LNCAP (cell line): ENCODE results near the gene UROS.

ENCODE experiments used
- TF ChIP-seq, protein P1 (sequence below): fragments of 450-650 bp; IDR thresholded peaks from 2 replicates; pipeline ENCODE4 v1.5.1; 2017; ENCODE audit warnings: mild to moderate bottlenecking

UROS gene

GRCh38 chr10:125827133-125827532 lies 4.1 kb upstream of the UROS start:
- TF ChIP-seq, protein P1, sequence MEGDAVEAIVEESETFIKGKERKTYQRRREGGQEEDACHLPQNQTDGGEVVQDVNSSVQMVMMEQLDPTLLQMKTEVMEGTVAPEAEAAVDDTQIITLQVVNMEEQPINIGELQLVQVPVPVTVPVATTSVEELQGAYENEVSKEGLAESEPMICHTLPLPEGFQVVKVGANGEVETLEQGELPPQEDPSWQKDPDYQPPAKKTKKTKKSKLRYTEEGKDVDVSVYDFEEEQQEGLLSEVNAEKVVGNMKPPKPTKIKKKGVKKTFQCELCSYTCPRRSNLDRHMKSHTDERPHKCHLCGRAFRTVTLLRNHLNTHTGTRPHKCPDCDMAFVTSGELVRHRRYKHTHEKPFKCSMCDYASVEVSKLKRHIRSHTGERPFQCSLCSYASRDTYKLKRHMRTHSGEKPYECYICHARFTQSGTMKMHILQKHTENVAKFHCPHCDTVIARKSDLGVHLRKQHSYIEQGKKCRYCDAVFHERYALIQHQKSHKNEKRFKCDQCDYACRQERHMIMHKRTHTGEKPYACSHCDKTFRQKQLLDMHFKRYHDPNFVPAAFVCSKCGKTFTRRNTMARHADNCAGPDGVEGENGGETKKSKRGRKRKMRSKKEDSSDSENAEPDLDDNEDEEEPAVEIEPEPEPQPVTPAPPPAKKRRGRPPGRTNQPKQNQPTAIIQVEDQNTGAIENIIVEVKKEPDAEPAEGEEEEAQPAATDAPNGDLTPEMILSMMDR = no peak

DNA sequence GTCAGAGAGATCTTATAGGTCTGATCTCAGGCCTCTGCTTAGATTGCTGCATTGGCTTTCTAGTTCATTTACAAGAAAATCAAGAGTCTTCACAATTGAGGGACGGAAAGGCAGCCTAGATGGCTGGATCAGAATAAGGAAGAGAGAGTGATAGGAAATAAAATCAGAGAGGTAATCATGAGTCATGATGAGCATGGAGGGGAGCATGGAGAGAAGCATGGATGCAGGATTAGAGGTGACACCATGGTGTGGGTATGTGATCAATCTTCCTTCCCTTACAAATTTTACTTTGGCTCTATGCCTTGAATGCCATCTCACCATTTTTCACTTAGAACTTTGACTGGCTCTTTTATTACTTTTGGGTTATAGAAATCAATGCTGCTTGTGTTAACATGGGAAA lies 1.7 kb upstream of the UROS start:
- TF ChIP-seq, protein P1 = no peak

- TF ChIP-seq, protein P1 = no peak
These were observed 699 bp upstream of the UROS start for GRCh38 chr10:125823663-125824251.

DNA sequence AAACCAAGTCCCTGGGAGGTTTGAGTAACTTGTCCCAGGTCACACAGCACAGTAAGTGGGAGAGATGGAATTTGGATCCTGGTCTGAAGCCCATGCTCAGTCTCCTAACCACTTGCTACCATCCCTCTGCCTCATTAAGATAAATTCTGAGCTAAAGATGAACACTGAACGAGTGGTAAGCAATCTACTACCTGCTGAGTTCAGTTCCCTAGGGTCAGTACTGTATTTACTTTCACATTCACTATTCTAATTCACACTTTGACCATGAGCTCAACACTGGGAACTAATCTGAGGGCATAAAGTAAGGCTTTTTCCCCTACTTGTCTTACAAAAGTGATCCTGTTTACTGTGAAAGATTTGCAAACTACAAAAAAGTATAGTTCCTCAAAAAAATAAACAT lies 2.4 kb downstream of the UROS start:
- TF ChIP-seq, protein P1 = no peak

DNA sequence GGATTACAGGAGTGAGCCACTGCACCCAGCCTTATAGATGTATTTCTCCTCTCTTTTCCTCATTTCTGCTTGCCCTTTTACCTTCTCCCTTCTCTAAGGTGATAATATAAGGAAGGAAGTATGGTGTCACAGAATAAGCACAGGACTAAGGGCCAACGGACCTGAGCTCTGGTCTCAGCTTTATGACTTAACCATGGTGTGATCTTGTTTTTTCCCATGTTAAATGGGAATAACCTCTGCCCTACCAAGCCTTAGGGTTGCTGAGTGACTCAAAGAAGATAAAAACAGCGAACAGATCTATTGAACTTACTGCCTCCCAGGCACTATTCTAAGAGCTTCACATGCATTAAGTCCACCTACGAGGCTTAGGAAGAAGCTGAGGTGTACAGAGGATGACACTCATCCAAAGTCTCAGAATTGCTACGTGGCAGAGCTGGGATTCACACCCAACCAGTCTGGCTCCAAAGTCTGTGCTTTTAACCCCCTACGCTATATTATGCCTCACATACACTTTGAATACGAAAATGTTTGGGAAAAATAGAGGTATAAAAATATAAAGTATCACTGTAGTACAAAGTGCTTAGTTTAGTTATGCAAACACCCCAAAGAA lies 5.6 kb downstream of the UROS start:
- TF ChIP-seq, protein P1 = no peak

DNA sequence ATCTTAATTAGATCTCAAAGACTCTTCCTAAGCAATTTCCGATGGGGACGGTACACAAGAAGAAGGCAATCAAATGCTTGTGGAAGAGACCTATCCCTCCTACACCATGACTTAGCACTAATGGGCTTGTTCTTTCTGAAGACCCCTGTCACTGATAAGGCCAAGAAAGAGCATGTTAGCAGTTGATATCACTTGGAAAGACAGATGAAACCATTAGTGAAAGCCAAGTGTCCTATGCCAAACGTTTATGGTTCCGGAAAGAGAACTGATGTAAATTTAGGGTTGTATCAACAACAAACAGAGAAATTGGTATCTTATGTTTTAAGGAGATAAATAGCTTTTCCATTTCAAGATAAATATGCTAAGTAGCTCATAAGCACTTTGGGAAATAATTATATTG lies 6.5 kb downstream of the UROS start:
- TF ChIP-seq, protein P1 = no peak

- TF ChIP-seq, protein P1 = no peak
These were observed 7.3 kb downstream of the UROS start for GRCh38 chr10:125815764-125816163.
